GM21526 (cell line): ENCODE data around the gene GSN.

Experiments used
- ATAC-seq: cut with Tn5 transposase; IDR thresholded peaks from one replicate; pipeline ENCODE4 v1.9.1; 2021; ENCODE audit warnings: moderate library complexity; ENCODE audit not compliant: unreplicated experiment, low FRiP score

The GSN gene

DNA sequence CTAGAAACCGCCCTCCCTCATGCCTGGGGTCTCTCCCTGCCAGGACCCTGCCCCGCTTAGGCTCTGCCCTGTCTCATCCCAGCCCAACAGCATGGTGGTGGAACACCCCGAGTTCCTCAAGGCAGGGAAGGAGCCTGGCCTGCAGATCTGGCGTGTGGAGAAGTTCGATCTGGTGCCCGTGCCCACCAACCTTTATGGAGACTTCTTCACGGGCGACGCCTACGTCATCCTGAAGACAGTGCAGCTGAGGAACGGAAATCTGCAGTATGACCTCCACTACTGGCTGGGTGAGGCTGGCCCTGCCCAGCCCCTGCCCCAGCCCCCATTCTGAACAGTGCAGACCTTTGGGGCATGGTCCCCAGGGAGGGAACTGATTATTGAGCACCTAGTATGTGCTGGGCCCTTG, 33.9 kb downstream of the GSN start:
- no peak for ATAC-seq

DNA sequence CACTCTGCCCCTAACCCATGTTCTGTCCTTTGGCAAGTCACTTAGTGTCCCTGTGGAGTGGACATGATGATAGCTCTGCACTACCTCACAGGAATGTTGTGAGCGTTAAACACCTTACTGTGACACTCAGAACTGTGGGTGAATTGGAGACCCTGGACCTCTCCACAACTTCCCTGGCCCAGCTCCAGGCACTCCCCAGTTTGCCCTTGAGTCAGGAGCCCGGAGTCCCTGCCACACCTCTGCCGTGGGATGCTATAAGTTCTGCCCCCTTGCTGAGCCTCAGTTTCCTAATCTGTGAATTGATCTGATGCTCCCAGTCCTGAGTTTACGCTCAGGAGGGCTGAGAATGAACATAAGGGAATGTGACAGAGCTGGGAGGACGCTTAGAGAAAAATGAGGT, 34.4 kb downstream of the GSN start:
- no peak for ATAC-seq

DNA sequence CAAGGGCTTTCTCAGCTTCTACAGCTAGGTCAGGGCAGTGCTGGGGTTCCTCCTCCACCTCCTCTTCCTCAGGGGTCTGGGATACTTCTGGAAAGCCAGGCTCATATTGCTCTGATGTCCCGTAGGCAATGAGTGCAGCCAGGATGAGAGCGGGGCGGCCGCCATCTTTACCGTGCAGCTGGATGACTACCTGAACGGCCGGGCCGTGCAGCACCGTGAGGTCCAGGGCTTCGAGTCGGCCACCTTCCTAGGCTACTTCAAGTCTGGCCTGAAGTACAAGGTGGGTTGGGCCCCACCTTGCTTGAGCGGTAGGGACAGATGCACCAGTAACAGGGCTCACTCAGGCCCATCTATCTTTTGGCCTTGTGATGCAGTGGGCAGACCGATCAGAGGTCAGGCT, 34.8 kb downstream of the GSN start:
- no peak for ATAC-seq

DNA sequence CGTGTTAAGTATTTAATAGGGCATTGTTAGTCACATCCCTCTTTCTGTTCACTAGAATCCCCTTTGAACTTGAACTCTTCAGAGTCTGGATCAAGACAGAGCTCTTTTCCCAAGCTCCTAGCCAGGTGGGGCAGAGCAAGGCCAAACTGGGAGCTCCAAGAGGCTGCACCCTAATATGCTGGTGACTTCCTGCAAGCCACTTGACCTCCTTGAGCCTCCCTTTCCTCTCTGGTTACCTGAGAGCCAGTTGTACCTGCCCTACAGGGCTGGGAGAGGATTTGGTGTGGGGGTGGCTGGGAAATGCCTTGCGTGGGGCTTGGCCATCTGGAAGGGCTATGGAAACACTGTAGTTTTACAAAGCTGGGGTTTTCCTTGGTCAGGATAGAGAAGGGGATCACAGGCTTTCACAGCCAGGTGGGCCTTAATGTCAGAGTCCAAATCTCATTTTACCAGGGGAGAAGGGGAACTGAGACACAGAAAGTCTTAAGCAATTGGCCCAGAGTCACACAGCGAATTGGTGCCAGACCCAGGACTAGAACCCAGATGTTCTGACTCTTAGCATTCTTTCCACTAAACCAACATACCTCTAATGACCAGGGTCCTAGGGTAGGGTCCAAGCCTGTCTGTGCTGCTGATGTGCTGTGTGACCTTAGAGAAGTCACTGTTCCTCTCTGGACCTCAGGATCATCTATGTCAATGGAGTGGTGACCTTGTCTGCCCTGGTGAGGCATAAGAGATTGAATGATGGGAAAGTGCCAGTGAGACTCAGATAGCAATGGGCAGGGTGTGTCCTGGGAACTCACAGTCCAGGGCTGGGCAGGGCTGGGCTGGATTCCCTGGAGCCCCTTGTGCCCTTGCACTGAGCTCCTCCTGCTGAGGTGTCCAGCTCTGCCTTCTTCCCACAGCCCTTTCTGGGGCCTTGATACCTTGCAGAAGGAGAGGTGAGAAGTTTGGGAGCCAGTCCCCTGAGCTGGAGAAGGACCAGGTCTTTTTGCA, 35.8 kb downstream of the GSN start:
- ATAC-seq: no peak

DNA sequence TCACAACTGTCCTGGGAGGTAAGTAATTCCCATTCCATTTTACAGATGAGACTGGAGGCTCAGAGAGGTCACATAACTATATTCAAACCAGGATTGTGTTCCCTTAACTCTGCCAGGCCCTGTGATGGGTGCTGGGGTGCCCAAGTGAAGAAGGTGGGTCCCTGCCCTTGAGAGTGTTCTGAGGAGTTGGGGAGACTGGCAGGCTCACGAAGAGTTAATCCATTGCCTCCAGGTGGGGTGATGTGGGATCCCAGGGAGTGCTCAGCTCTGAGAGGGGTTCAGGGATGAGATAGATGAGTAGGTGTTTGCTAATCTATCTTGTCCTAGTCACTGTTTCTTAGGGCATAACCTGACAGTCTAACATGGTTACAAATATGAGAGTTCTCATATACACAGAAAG, 36.7 kb downstream of the GSN start:
- ATAC-seq: no peak

DNA sequence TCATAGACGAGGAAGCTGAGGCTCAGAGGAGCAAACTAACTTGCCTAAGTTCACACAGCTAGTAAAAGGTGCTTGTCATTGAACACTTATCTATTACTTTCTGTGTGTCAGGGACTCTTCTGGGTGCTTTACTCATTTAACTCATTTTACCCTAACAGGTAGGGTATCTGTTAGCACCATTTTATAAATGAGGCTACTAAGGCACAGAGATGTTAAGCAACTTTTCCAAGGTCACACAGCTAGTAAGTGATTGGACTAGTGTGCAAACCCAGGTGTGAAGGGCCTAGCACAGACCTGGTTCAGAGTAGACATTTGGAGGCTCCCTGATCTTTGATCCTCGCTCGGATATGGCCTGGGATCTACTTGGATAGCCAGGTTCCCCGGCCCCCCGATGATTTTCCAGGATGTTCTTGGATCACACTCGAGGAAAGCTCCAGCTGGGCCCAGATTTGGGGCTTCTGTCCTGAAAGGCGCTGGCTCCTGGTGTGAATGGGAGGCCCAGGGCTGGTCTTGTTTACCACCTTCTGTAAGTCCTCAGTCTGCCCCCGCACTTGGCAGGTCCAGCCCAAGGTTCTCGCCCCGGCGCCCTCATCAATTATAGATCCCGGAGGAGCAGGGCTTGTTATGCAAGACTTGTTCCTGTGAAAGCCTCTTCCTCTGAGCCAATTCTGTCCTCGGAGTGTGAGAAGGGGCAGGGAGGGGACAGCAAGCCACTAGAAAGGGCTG, 37.5 kb downstream of the GSN start:
- ATAC-seq: no peak

DNA sequence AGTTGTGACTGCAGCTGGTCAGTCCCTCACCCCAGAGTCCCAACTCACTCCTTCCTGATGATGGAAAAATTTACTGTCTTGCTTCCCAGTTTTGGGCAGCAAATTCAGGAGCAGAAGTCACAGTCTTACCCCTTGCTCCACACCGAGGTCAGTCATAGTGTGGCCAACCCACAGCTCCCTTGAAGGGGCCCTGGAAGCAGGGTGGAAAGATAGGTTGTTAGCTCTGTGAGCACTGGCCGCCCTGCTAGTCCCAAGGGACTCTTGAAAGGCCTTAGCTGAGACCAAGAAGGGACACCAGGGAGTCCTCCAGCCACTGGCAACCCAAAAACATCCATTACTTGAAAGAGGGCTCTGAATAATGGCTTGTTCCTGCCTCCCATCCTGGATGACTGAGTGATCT, 40.0 kb downstream of the GSN start:
- no peak for ATAC-seq

DNA sequence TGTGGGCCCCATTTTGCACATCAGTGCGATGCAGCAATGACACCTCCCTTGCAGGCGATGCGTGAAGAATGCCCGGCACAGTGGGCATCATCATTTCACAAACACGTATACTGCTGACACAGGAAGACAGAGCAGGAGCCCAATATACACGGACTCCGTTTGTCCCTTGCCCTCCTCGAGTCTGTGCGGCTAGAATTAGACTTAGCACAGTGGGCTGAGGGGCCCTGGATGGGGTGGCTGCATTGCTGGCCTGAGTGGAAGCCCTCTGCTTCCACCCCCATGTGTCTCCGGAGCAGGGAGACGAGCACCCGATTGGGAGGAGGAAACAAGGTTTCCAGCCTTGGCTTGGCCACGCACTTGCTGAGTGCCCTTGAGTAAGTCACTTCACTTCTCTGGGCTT, 40.8 kb downstream of the GSN start:
- ATAC-seq: no peak

DNA sequence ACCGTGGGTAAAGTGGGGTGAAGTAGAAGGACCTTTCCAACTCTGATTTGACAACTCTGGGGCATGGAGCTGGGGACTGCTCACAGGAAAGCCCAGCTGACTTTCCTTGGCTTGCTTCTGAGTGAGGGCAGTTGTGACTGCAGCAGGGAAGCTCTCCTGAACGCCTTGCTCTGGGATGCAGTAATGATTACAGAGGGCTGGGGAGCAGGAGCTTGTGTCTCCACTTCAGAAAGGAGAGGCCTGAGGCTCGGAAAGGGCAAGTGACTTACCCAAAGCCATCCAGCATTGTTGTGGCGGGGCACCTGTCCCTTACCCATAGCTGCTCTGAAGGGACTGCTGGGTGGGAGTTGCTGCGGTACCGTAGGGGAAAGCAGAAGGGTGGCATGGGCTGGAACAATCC, 41.2 kb downstream of the GSN start:
- ATAC-seq: no peak

DNA sequence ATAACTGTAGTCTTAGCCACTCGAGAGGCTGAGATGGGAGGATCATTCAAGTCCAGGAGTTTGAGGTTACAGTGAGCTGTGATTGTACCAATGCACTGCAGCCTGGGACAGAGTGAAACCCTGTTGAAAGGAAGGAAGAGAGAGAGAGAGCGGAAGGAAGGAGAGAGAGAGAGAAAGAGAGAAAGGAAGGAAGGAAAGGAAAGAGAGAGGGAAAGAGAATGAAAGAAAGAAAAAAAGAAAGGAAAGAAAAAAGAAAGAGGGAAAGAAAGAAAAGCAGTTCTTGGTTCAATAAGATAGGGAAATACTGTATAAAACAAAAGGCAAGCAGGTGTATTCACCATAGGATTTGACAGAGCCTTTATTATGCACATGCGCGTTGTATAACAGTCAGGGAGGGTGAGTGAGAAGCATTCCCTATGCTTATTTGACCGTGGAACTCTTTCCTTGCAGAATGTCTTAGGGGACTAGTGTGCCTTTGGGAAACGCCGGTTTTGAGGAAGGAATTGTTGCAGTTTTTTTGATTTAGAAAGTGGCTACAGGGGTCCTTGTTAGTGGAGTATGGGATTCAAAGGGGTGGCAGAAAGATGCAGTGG, 42.0 kb downstream of the GSN start:
- no peak for ATAC-seq

DNA sequence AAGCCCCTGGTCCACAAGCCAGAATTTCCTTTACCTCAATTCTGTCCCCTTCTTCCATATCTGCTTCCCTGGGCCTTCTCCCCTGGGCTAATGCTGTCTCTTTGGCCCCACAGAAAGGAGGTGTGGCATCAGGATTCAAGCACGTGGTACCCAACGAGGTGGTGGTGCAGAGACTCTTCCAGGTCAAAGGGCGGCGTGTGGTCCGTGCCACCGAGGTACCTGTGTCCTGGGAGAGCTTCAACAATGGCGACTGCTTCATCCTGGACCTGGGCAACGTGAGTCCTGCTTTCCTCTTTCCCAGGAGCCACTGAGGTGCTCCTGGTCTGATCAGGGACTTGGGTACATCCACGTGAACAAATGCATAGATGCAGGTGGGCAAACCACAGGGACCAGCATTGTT, 42.6 kb downstream of the GSN start:
- no peak for ATAC-seq

DNA sequence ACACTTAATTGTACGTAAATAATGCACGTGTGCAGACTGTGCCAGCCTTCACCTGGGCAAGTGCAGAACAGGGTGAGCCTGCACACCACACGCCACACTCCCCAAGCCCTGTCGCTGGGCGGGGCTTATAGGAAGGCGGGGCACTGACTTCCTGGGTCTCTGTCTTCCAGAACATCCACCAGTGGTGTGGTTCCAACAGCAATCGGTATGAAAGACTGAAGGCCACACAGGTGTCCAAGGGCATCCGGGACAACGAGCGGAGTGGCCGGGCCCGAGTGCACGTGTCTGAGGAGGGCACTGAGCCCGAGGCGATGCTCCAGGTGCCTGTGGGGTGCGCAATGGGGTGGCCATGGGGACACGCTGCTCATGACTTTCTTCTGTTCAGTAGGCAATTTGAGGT, 44.2 kb downstream of the GSN start:
- ATAC-seq: no peak

DNA sequence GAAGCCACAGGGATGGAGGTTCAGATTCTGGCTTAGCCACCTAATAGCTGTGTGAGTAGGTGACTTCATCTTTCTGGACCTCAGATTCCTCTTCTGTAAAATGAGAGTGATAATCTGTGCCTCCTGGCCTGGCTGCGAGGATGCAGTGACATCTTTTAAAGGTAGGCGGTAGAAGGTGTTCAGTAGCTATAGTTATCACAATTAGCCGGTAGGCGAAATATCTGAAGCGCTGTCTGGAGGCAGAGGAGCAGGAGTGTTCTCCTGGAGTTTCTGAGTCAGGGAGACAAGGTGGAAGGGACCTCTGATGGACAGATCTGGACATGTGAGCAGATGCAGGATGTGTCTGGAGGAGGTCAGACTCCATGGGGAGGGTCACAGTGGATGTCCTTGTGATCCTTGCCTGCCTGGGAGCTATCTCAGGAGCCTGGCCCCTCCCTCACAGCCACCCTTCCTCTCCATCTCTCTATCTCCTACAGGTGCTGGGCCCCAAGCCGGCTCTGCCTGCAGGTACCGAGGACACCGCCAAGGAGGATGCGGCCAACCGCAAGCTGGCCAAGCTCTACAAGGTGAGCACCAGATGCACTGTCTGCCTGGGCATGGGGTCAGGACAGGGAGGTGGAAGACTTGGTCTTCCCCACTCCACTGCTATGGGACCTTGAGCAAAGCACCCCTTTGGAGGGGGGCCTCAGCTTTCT, 45.6 kb downstream of the GSN start:
- ATAC-seq: no peak

DNA sequence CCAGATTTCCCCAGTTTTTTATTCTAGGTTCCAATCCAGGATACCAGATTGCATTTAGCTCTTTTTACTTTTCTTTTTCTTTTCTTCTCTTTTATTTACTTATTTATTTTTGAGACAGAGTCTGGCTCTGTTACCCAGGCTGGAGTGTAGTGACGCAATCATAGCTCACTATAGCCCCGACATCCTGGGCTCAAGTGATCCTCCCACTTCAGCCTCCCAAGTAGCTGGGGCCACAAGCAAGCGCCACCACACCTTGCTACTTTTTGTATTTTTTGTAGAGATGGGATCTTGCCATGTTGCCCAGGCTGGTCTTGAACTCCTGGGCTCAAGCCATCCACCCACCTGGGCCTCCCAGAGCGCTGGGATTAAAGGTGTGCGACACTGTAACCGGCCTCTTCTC, 48.4 kb downstream of the GSN start:
- no peak for ATAC-seq

DNA sequence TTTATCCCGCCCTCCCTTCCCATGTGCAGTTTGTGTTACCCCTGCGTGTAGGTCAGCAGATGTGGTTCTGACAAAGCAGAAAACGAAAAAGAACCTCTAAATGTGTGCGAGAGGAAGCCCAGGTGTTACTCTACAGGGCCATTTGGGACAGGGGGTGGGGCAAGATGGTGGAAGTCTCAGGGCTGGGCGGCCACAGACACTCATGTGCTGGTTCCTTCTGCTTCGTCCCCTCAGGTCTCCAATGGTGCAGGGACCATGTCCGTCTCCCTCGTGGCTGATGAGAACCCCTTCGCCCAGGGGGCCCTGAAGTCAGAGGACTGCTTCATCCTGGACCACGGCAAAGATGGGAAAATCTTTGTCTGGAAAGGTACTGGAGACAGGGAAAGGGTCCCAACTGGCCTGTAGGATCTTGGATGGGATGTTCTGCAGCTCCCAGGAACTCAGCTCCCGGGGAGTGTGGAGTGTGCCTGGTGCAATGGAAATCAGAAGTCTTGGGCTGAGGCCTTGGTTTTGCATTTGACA, 49.0 kb downstream of the GSN start:
- ATAC-seq: no peak

DNA sequence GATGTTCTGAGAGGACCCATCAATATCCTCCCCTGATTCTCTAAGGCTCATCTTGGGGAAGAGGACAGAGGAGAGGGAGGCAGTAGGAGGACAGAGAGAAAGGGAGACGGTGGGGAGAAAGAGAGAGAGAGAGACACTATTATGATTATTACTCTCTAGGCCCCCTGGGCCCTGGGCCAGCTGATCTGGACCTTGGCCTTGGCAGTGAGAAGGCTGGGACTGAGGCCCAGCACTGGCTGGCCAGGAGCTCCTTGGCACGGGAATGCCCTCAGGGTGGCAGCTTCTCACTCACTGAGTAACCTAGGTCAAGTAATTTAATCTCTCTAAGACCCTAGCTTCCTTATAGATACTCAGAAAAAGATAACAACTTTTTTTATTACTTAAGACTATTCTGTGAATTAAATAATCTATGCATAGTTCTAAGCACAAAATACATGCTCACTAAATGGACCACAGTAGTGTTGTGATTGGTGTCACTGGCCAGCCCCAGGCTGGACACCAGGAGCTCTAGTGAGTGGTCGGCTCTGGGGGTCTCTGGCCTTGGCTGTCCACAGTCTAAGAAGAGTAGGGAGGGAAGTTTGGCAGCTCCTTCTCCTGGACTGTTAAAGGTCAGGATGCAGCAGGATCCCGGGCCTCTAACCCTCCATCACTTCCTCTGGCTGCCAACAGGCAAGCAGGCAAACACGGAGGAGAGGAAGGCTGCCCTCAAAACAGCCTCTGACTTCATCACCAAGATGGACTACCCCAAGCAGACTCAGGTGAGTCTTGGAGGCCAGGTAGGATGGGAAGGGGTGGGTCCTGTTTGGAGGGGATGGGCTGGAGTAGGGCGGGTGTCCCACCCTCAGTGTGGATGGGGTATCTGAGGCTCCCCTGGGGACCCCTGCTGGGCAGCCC, 50.0 kb downstream of the GSN start:
- ATAC-seq: no peak

DNA sequence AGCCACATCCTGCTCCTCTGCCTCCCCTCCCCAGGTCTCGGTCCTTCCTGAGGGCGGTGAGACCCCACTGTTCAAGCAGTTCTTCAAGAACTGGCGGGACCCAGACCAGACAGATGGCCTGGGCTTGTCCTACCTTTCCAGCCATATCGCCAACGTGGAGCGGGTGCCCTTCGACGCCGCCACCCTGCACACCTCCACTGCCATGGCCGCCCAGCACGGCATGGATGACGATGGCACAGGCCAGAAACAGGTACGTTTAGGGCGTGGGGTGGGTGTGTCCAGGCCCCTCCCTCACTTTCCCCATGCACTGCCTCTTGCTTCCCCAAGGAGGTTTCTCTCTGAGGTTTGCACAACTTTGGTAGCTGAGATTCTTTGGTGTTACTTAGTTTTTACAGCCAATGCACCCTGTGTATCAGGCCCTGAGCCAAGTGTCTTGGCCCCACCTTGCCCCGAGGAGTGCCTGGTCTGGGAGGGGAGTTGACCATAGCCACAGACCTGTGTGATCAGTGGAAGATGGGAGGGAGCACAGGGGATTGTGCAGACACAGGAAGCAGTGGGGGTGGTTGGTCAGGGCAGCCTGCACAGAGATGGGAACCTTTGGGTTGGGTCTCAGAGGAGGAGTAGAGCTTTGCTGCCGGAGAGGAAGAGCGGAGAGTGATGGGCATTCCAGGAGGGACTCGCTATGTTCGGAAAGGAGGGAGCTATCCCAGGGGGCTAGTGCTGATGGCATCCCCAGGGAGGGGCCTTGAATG, 50.8 kb downstream of the GSN start:
- ATAC-seq: no peak

DNA sequence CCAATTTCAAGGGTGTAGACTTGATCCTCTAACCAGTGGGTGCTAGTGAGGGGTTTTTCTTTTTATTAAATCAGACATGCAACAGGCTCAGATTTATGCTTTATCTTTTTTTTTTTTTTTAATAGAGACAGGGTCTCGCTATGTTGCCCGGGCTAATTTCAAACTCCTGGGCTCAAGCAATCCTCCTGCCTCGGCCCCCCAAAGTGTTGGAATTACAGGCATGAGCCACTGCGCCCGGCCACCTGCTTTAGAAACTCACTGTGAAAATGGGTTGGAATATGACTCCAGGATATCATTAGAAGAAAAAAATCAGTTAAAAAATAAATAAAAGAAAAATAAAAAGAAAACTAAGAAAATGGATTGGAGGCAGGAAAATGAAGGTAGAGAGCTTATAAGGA, 51.4 kb downstream of the GSN start:
- ATAC-seq: no peak

DNA sequence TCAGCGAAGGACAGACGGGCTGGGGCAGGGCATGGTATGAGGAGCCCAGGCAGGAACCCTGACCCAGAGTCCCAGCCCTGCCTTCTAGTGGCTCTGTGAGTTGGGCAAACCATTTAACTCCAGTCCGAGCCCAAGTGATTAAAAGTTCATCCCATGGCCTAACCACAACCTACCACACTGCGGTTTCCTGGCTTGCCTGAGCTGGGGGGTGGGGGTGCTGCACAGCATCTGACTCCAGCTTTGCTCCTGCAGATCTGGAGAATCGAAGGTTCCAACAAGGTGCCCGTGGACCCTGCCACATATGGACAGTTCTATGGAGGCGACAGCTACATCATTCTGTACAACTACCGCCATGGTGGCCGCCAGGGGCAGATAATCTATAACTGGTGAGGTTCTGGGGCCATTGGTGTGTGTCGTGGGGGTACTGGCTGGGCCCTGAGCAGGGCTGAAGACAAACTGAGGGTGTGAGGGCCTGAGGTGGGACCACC, 53.1 kb downstream of the GSN start:
- ATAC-seq: no peak
